Adrenal gland (tissue), 12 donors: ENCODE results near the gene CDKN2B. TPM values are rescaled to one million over a fixed set of nuclear protein-coding genes. Genes with fewer than 3 reads are reported as not detected.

ENCODE experiments used
- DNase-seq, 7 donors: peaks; one replicate each; pipeline ENCODE4 v3.0.0-alpha.2; 2019 to 2020
- H3K27ac ChIP-seq, 5 donors: fragments of 200-600 bp; sonication (generic) in 4 of 5; 1 replicate in 3 of 5; 2 replicates in 2 of 5; pipeline versions ENCODE4 v1.5.1 to v1.8.0; 2016 to 2020; ENCODE audit warnings: mild to moderate bottlenecking in 1 of 5
- H3K27me3 ChIP-seq: fragments of 200-600 bp; 2 replicates; pipeline ENCODE4 v1.8.0; 2021
- H3K36me3 ChIP-seq, 2 donors: fragments of 200-600 bp; replicated peaks in 1 of 2; 1 replicate in 1 of 2; 2 replicates in 1 of 2; pipeline versions ENCODE4 v1.5.1 to v1.8.0; 2018 to 2022
- H3K4me1 ChIP-seq, 2 donors: fragments of 200-600 bp; replicated peaks in 1 of 2; 1 replicate in 1 of 2; 2 replicates in 1 of 2; pipeline versions ENCODE4 v1.5.1 to v1.8.0; 2018 to 2021
- H3K4me3 ChIP-seq, 4 donors: fragments of 200-600 bp; sonication (generic) in 3 of 4; one replicate each; pipeline ENCODE4 v1.5.1; 2016 to 2018
- H3K9me3 ChIP-seq, 3 donors: fragments of 200-600 bp; sonication (generic) in 1 of 3; replicated peaks in 1 of 3; 1 replicate in 2 of 3; 2 replicates in 1 of 3; pipeline versions ENCODE4 v1.5.1 to v1.8.0; 2016 to 2021
- CTCF ChIP-seq, 6 experiments: fragments of 450-650 bp in 4 of 6; fragments of 200-600 bp in 2 of 6; sonication (generic) in 1 of 6; IDR thresholded peaks; 1 replicate in 5 of 6; 2 replicates in 1 of 6; pipeline versions ENCODE4 v1.5.1 to v1.8.0; 2016 to 2021; ENCODE audit warnings: antibody characterized with exemption in 6 of 6, mild to moderate bottlenecking in 2 of 6, moderate library complexity in 1 of 6
- POLR2A ChIP-seq, 2 donors: fragments of 450-650 bp; IDR thresholded peaks; one replicate each; pipeline ENCODE4 v1.6.1; 2017; ENCODE audit warnings: antibody characterized with exemption in 2 of 2, mild to moderate bottlenecking in 2 of 2, moderate library complexity in 1 of 2
- WGBS, 4 donors: extraction: QIAGEN DNeasy Blood & Tissue Kit in 2 of 4; methylation state at CpG; one replicate each; pipeline versions ENCODE4 v1.1.5 to v1.1.7; 2013 to 2017; 5-methylcytosine and 5-hydroxymethylcytosine counted together
- intact Hi-C, 2 donors: fragments of 100-400 bp; cut with DNase I; formaldehyde crosslinking; loops; one replicate each; pipeline versions ENCODE4 v1.14.1 to v1.15.0; 2022 to 2023
- polyA plus RNA-seq, 3 donors: library from polyadenylated mRNA; stranded (reverse); fragments of 200-250 nt in 2 of 3; fragments of 350-450 nt in 1 of 3; fragmentation: Illumina TruSeq in 1 of 3; extraction: RNeasy Lipid Tissue Mini Kit (QIAGEN cat#74804) in 1 of 3; gene quantifications; one replicate each; pipeline ENCODE4 v1.2.3, GENCODE V29; 2013 to 2014
- total RNA-seq, 9 donors: library from RNA; depleted of rRNA in 4 of 9; stranded (reverse); fragments of >200 nt in 4 of 9; fragments of 120-200 nt in 1 of 9; fragmentation: NEBNext Ultra II Directional in 1 of 9; extraction: Animal tissue kit (Norgen Biotek cat#: 25700) in 1 of 9; gene quantifications; one replicate each; pipeline versions ENCODE4 v1.1.0 to v1.2.4, GENCODE V29; 2013 to 2023
- donor health status: healthy with polysubstance abuse.
- donor health status: Bipolar disorder and iron deficiency.
- donor health status: DM: yes; HTN: yes; CAD: no.
- donor health status: DM: no; HTN: no; CAD: no.
- donor health status: DM: no; HTN: no; CAD: no.
- donor health status: DM: yes; HTN: yes; CAD: no.

The CDKN2B gene
- total and polyA plus RNA-seq, 12 donors, result 0.78 to 13.8 (median 4.7) TPM

GRCh38 chr9:22030101-22030598 is 21.0 kb upstream of the CDKN2B start:
- Histone ChIP-seq H3K4me3 (no peak overlapping the region), H3K27ac (no peak overlapping the region), H3K4me1 (no peaks in the 10 kb centered on the region), H3K27me3 (no peaks in the 10 kb centered on the region), H3K36me3 (no peaks in the 10 kb centered on the region), H3K9me3 (no peaks in the 10 kb centered on the region)
- intact Hi-C loops, result loop anchor here in 1 of 2 donors (10.0 kb wide), 2 partner anchors 85 to 215 kb away; no protein-coding TSS in a partner anchor
- TF ChIP-seq CTCF (IDR thresholded peaks at IDR 0.05) (no peak), POLR2A (IDR thresholded peaks at IDR 0.05) (no peak)
- no peak for DNase-seq
- 55 to 57% (median 56%) methylated on average over 1 of the region's 1 CpG for WGBS, 4 donors

GRCh38 chr9:22029231-22029630 is 20.1 kb upstream of the CDKN2B start:
- no peak for DNase-seq
- Histone ChIP-seq H3K9me3 (no peaks in the 10 kb centered on the region), H3K36me3 (no peaks in the 10 kb centered on the region), H3K4me3 (no peak overlapping the region), H3K4me1 (no peaks in the 10 kb centered on the region), H3K27me3 (no peaks in the 10 kb centered on the region), H3K27ac (no peak overlapping the region)
- WGBS, 4 donors, result 77 to 92% (median 85%) methylated on average over 4 of the region's 4 CpGs
- no peak for TF ChIP-seq POLR2A (IDR thresholded peaks at IDR 0.05)
- no peak for TF ChIP-seq CTCF (IDR thresholded peaks at IDR 0.05)
- intact Hi-C loops, result loop anchor here in 1 of 2 donors (10.0 kb wide), 1 partner anchor 214 kb away; no protein-coding TSS in a partner anchor

- H3K4me3 ChIP-seq, result no peak overlapping the region
- H3K36me3 ChIP-seq, result no peaks in the 10 kb centered on the region
- no peak overlapping the region for H3K27ac ChIP-seq
- intact Hi-C loops, result loop anchor here in 1 of 2 donors (10.0 kb wide), 1 partner anchor 214 kb away; no protein-coding TSS in a partner anchor
- TF ChIP-seq CTCF (IDR thresholded peaks at IDR 0.05) (no peak), POLR2A (IDR thresholded peaks at IDR 0.05) (no peak)
- no peaks in the 10 kb centered on the region for H3K27me3 ChIP-seq
- DNase-seq, result no peak
- no peaks in the 10 kb centered on the region for H3K4me1 ChIP-seq
- H3K9me3 ChIP-seq, result no peaks in the 10 kb centered on the region
Observed at GRCh38 chr9:22028394-22028793, 19.3 kb upstream of the CDKN2B start.

GRCh38 chr9:22026696-22027095 is 17.6 kb upstream of the CDKN2B start:
- Histone ChIP-seq H3K27ac (no peak overlapping the region), H3K4me3 (no peak overlapping the region), H3K36me3 (no peaks in the 10 kb centered on the region), H3K9me3 (no peaks in the 10 kb centered on the region), H3K4me1 (no peaks in the 10 kb centered on the region), H3K27me3 (no peaks in the 10 kb centered on the region)
- TF ChIP-seq POLR2A (IDR thresholded peaks at IDR 0.05) (no peak), CTCF (IDR thresholded peaks at IDR 0.05) (no peak)
- DNase-seq, result no peak
- intact Hi-C loops, result loop anchor here in 1 of 2 donors (10.0 kb wide), 1 partner anchor 212 kb away; no protein-coding TSS in a partner anchor
- 60 to 67% (median 63%) methylated on average over 4 to 6 of the region's 6 CpGs for WGBS, 4 donors
